Measurements from ENCODE around the gene AFDN.

AFDN gene

DNA sequence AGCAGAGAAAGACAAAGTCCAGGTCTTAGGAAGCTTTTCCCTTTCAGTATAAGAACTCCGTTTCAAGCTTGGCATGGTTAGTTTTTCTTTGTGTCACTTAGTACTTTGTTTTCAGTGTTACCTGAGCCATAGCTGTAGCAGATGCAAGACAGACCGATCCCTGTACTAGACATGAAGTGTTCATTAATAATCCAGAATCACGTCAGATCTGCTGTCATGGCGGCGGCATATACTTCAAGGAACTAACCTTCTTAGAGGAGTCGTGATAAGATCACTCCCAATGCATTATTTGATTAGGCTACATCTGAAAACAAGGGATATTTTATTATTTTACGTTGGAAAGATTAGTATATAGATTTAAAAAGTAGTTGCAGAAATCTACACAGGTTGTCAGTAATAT, 83.9 kb downstream of the AFDN start:
- ATAC-seq (ENCODE audit: low read depth) (no peak), DNase-seq (ENCODE audit: low spot score) (no peak)
- H3K36me3 ChIP-seq (ENCODE audit: low read depth) = peaks cover 72% of the 10 kb centered on the region
- H3K27ac ChIP-seq (ENCODE audit: poor library complexity, severe bottlenecking) = no peak overlapping the region
- no peak overlapping the region for H3K4me3 ChIP-seq (ENCODE audit: severe bottlenecking)
- no peaks in the 10 kb centered on the region for H3K27me3 ChIP-seq (ENCODE audit: insufficient read depth, poor library complexity, severe bottlenecking)
- H3K4me1 ChIP-seq (ENCODE audit: insufficient read depth, poor library complexity, severe bottlenecking) = peaks cover 8% of the 10 kb centered on the region
- TF ChIP-seq, protein P1, sequence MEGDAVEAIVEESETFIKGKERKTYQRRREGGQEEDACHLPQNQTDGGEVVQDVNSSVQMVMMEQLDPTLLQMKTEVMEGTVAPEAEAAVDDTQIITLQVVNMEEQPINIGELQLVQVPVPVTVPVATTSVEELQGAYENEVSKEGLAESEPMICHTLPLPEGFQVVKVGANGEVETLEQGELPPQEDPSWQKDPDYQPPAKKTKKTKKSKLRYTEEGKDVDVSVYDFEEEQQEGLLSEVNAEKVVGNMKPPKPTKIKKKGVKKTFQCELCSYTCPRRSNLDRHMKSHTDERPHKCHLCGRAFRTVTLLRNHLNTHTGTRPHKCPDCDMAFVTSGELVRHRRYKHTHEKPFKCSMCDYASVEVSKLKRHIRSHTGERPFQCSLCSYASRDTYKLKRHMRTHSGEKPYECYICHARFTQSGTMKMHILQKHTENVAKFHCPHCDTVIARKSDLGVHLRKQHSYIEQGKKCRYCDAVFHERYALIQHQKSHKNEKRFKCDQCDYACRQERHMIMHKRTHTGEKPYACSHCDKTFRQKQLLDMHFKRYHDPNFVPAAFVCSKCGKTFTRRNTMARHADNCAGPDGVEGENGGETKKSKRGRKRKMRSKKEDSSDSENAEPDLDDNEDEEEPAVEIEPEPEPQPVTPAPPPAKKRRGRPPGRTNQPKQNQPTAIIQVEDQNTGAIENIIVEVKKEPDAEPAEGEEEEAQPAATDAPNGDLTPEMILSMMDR (IDR thresholded peaks at IDR 0.05; ENCODE audit: poor library complexity, severe bottlenecking) = no peak
- no peaks in the 10 kb centered on the region for H3K9me3 ChIP-seq (ENCODE audit: severe bottlenecking)

- ATAC-seq (ENCODE audit: low read depth) (no peak), DNase-seq (ENCODE audit: low spot score) (no peak)
- no peak overlapping the region for H3K4me3 ChIP-seq (ENCODE audit: severe bottlenecking)
- no peaks in the 10 kb centered on the region for H3K9me3 ChIP-seq (ENCODE audit: severe bottlenecking)
- no peaks in the 10 kb centered on the region for H3K4me1 ChIP-seq (ENCODE audit: insufficient read depth, poor library complexity, severe bottlenecking)
- H3K27ac ChIP-seq (ENCODE audit: poor library complexity, severe bottlenecking) = no peak overlapping the region
- TF ChIP-seq, protein P1 (IDR thresholded peaks at IDR 0.05; ENCODE audit: poor library complexity, severe bottlenecking) = no peak
- no peaks in the 10 kb centered on the region for H3K27me3 ChIP-seq (ENCODE audit: insufficient read depth, poor library complexity, severe bottlenecking)
- H3K36me3 ChIP-seq (ENCODE audit: low read depth) = peaks cover 85% of the 10 kb centered on the region
Measured at GRCh38 chr6:167912494-167912893, 85.8 kb downstream of the AFDN start.

- no peaks in the 10 kb centered on the region for H3K9me3 ChIP-seq (ENCODE audit: severe bottlenecking)
- H3K4me3 ChIP-seq (ENCODE audit: severe bottlenecking) = no peak overlapping the region
- H3K27me3 ChIP-seq (ENCODE audit: insufficient read depth, poor library complexity, severe bottlenecking) = no peaks in the 10 kb centered on the region
- TF ChIP-seq, protein P1 (IDR thresholded peaks at IDR 0.05; ENCODE audit: poor library complexity, severe bottlenecking) = no peak
- H3K36me3 ChIP-seq (ENCODE audit: low read depth) = peaks cover 86% of the 10 kb centered on the region
- DNase-seq (ENCODE audit: low spot score) (no peak), ATAC-seq (ENCODE audit: low read depth) (no peak)
- no peak overlapping the region for H3K27ac ChIP-seq (ENCODE audit: poor library complexity, severe bottlenecking)
- H3K4me1 ChIP-seq (ENCODE audit: insufficient read depth, poor library complexity, severe bottlenecking) = no peaks in the 10 kb centered on the region
Measured at GRCh38 chr6:167913699-167914098, 87.0 kb downstream of the AFDN start.

GRCh38 chr6:167915139-167915538, 88.4 kb downstream of the AFDN start:
- Histone ChIP-seq H3K9me3 (ENCODE audit: severe bottlenecking) (no peaks in the 10 kb centered on the region), H3K27me3 (ENCODE audit: insufficient read depth, poor library complexity, severe bottlenecking) (no peaks in the 10 kb centered on the region), H3K27ac (ENCODE audit: poor library complexity, severe bottlenecking) (no peak overlapping the region), H3K36me3 (ENCODE audit: low read depth) (peaks cover 86% of the 10 kb centered on the region), H3K4me1 (ENCODE audit: insufficient read depth, poor library complexity, severe bottlenecking) (no peaks in the 10 kb centered on the region), H3K4me3 (ENCODE audit: severe bottlenecking) (no peak overlapping the region)
- TF ChIP-seq, protein P1 (IDR thresholded peaks at IDR 0.05; ENCODE audit: poor library complexity, severe bottlenecking) = no peak
- no peak for ATAC-seq (ENCODE audit: low read depth)
- DNase-seq (ENCODE audit: low spot score) = no peak

DNA sequence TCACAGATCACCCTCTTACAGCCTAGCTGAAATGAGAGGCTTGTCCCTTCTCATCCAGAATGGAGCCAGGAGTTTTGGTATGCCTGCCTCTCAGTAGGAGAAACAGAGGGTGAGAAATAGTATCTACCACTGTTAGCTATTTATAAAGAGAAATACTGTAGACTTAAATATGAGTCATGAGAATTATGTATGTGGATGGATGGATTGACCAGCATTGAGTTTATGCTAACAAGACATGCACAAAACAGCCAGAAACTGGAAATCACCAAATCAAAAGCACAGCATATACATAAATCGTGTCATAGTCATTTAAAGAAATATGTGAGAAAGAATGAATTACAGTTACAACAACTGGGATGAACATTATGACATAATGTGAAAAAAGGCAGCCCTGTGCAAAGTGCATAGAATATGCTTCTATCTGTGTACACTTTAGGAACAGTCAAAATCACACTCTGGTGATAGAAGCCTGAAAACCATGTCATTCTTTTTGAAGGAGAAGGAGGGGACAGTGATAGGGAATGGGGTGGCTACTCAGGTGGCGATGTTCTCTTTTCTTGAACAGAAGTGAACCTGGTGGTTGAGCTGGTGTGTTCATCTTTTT, 90.9 kb downstream of the AFDN start:
- no peak for ATAC-seq (ENCODE audit: low read depth)
- Histone ChIP-seq H3K4me1 (ENCODE audit: insufficient read depth, poor library complexity, severe bottlenecking) (no peaks in the 10 kb centered on the region), H3K27ac (ENCODE audit: poor library complexity, severe bottlenecking) (no peak overlapping the region), H3K36me3 (ENCODE audit: low read depth) (peaks cover 90% of the 10 kb centered on the region), H3K4me3 (ENCODE audit: severe bottlenecking) (no peak overlapping the region), H3K9me3 (ENCODE audit: severe bottlenecking) (no peaks in the 10 kb centered on the region), H3K27me3 (ENCODE audit: insufficient read depth, poor library complexity, severe bottlenecking) (no peaks in the 10 kb centered on the region)
- DNase-seq (ENCODE audit: low spot score) = no peak
- TF ChIP-seq, protein P1 (IDR thresholded peaks at IDR 0.05; ENCODE audit: poor library complexity, severe bottlenecking) = no peak
